Measurements from ENCODE around the gene FAHD2A. TPM values are rescaled to one million over a fixed set of nuclear protein-coding genes. Genes with fewer than 3 reads are reported as not detected.

The FAHD2A gene
- total and polyA plus RNA-seq, 2 of the 8 experiments (the other 6 are each of a cell fraction or from before 2014, with no cell fraction given): 24.2 to 26.7 TPM

GRCh38 chr2:95392320-95392719, 10.2 kb upstream of the FAHD2A start:
- Histone ChIP-seq H4K91ac (replicated peaks; ENCODE audit: insufficient read length, low read length) (no peak overlapping the region), H2AFZ (ENCODE audit: low read length) (no peak overlapping the region), H3K18ac (ENCODE audit: extremely low read depth, low read length) (no peak overlapping the region), H4K20me1 (replicated peaks in 1 of 2; ENCODE audit: control insufficient read depth in 1 of 2, insufficient read depth in 2 of 2, low read length in 2 of 2) (no peaks in the 10 kb centered on the region), H3K4me2 (ENCODE audit: insufficient read depth in 1 of 2, low read depth in 2 of 2, low read length in 2 of 2) (no peak overlapping the region), H4K5ac (ENCODE audit: insufficient read length, low read depth, low read length) (no peak overlapping the region), H3K36me3 (ENCODE audit: control insufficient read depth in 2 of 4, insufficient read depth in 4 of 4, low read length in 3 of 4) (no peaks in the 10 kb centered on the region), H2BK15ac (ENCODE audit: low read length) (no peak overlapping the region), H3K9me3 (ENCODE audit: insufficient read depth in 2 of 2, low read depth in 1 of 2, low read length in 1 of 2) (peaks cover 54 to 94% of the 10 kb centered on the region in 2 experiments), H3K23ac (ENCODE audit: insufficient read length) (no peak overlapping the region), H3K23me2 (ENCODE audit: low read depth, low read length) (no peaks in the 10 kb centered on the region), H3K79me2 (ENCODE audit: control insufficient read depth in 1 of 2, insufficient read depth in 2 of 2, low read length in 2 of 2) (no peaks in the 10 kb centered on the region), H2BK20ac (ENCODE audit: low read length) (no peak overlapping the region), H2BK12ac (ENCODE audit: low read depth, low read length) (no peak overlapping the region), H2AK5ac (ENCODE audit: low read depth, low read length) (no peak overlapping the region), H3K27me3 (replicated peaks in 1 of 4; ENCODE audit: control insufficient read depth in 3 of 4, extremely low read depth in 1 of 4, insufficient read depth in 3 of 4, low read length in 3 of 4) (peaks cover 0 to 2% (median 0%) of the 10 kb centered on the region in 4 experiments; a peak in 1 of 7 replicates), H4K8ac (ENCODE audit: extremely low read depth, insufficient read depth, low read length) (no peak overlapping the region), H3K9ac (replicated peaks in 1 of 4; ENCODE audit: extremely low read depth in 1 of 4, low read depth in 3 of 4, low read length in 3 of 4) (no peak overlapping the region), H3K27ac (ENCODE audit: low read depth, low read length) (no peak overlapping the region), H3K4ac (replicated peaks; ENCODE audit: insufficient read length, low read depth, low read length) (no peak overlapping the region), H2BK5ac (ENCODE audit: low read depth, low read length) (no peak overlapping the region), H3K4me3 (ENCODE audit: extremely low read depth in 1 of 4, insufficient read depth in 2 of 4, low read depth in 3 of 4, low read length in 4 of 4) (no peak overlapping the region), H2BK120ac (replicated peaks; ENCODE audit: low read depth, low read length) (no peak overlapping the region), H3K56ac (replicated peaks; ENCODE audit: insufficient read length, low read depth, low read length) (no peak overlapping the region), H3K79me1 (ENCODE audit: low read depth, low read length) (no peaks in the 10 kb centered on the region), H3K4me1 (replicated peaks in 1 of 4; ENCODE audit: control insufficient read depth in 3 of 4, insufficient read depth in 4 of 4, low read length in 3 of 4) (no peaks in the 10 kb centered on the region; a peak in 1 of 7 replicates), H3K14ac (ENCODE audit: insufficient read length) (no peak overlapping the region)
- ChIA-PET CTCF (ENCODE audit: partially characterized antibody) (no interaction called here), POLR2A (ENCODE audit: partially characterized antibody) (no interaction called here)
- DNase-seq (ENCODE audit: low read depth in 1 of 2, low spot score in 2 of 2): no peak
- no peak for FAIRE-seq
- TF ChIP-seq ATF2 (IDR thresholded peaks at IDR 0.05; ENCODE audit: low read length) (no peak), TAF7 (optimal IDR thresholded peaks at IDR 0.05; ENCODE audit: borderline replicate concordance, low read depth, low read length) (no peak), EP300 (IDR thresholded peaks at IDR 0.05; ENCODE audit: borderline replicate concordance in 1 of 2, low read depth in 2 of 2, low read length in 2 of 2) (no peak), SIX5 (IDR thresholded peaks at IDR 0.05; ENCODE audit: low read depth, low read length) (no peak), E2F6 (IDR thresholded peaks at IDR 0.05) (no peak), JUND (IDR thresholded peaks at IDR 0.05; ENCODE audit: low read length) (no peak), ATF3 (IDR thresholded peaks at IDR 0.05; ENCODE audit: insufficient read depth, low read depth, low read length) (no peak), CBX8 (IDR thresholded peaks at IDR 0.05; ENCODE audit: borderline replicate concordance, low read depth, low read length) (no peak), POLR2A (IDR thresholded peaks at IDR 0.05; ENCODE audit: control extremely low read depth in 1 of 2, low read depth in 2 of 2, low read length in 2 of 2) (no peak), HDAC2 (IDR thresholded peaks at IDR 0.05; ENCODE audit: borderline replicate concordance in 1 of 2, low read depth in 2 of 2, low read length in 2 of 2) (no peak)
- 85% methylated on average over 6 of the region's 6 CpGs; no CpG with 5 or more reads in 1 of the 2 experiments for WGBS, 2 experiments (ENCODE audit: extremely low coverage in 1 of 2, insufficient coverage in 1 of 2, insufficient read length in 1 of 2, insufficient replicate concordance in 2 of 2, low coverage in 1 of 2, low lambda C conversion rate in 2 of 2, missing lambda C conversion rate in 1 of 2)
